Spleen (tissue), 7 donors: Measurements from ENCODE around the gene CDADC1.

ENCODE experiments used
- CTCF ChIP-seq, 11 experiments: fragments of 200-600 bp in 7 of 11; fragments of 450-650 bp in 4 of 11; sonication (generic) in 4 of 11; IDR thresholded peaks in 8 of 11; conservative IDR thresholded peaks in 3 of 11; 1 replicate in 7 of 11; 2 replicates in 4 of 11; pipeline versions ENCODE4 v1.4.0 to v1.8.0; 2016 to 2021; ENCODE audit warnings: antibody characterized with exemption in 11 of 11, inconsistent platforms in 4 of 11, mild to moderate bottlenecking in 1 of 11
- POLR2A ChIP-seq, 3 donors: fragments of 450-650 bp; IDR thresholded peaks; one replicate each; pipeline ENCODE4 v1.5.1; 2017; ENCODE audit warnings: antibody characterized with exemption in 3 of 3, mild to moderate bottlenecking in 1 of 3
- POLR2AphosphoS5 ChIP-seq, 3 donors: sonication (generic); formaldehyde crosslinking; IDR thresholded peaks; one replicate each; pipeline ENCODE4 v1.5.1; 2017; ENCODE audit warnings: antibody characterized with exemption in 3 of 3
- donor health status: DM: no; HTN: no; CAD: no; lungs with moderate emphysema.
- donor health status: DM: no; HTN: no; CAD: no.
- donor health status: DM: no; HTN: no; CAD: no.

GRCh38 chr13:49330546-49330864 lies 82.8 kb downstream of the CDADC1 start:
- TF ChIP-seq CTCF (IDR thresholded peaks at IDR 0.05 in 8 of 11, conservative IDR thresholded peaks at IDR 0.05 in 3 of 11) = no peak
- no peak for TF ChIP-seq POLR2A (IDR thresholded peaks at IDR 0.05)
- TF ChIP-seq POLR2AphosphoS5 (IDR thresholded peaks at IDR 0.05) = no peak
